BE2C (cell line): ENCODE data around the gene PGGT1B. TPM values are rescaled to one million over a fixed set of nuclear protein-coding genes. Genes with fewer than 3 reads are reported as not detected.

Experiments used
- DNase-seq: peaks from one replicate; pipeline ENCODE4 v3.0.0-alpha.2; 2020
- H3K27me3 ChIP-seq: fragments of 250-450 bp; sonication (Bioruptor Pico); 2 replicates; pipeline ENCODE4 v1.5.1; 2020; ENCODE audit warnings: mild to moderate bottlenecking
- H3K36me3 ChIP-seq: fragments of 250-450 bp; sonication (Bioruptor Pico); 2 replicates; pipeline ENCODE4 v1.5.1; 2020; ENCODE audit warnings: mild to moderate bottlenecking
- H3K4me1 ChIP-seq: fragments of 250-450 bp; sonication (Bioruptor Pico); 2 replicates; pipeline ENCODE4 v1.5.1; 2020
- H3K4me3 ChIP-seq: 2 replicates; pipeline ENCODE4 v1.5.1; 2011; ENCODE audit warnings: low read depth, low read length
- H3K9me3 ChIP-seq: fragments of 250-450 bp; sonication (Bioruptor Pico); 2 replicates; pipeline ENCODE4 v1.5.1; 2020
- polyA plus RNA-seq: library from polyadenylated mRNA; unstranded; fragments of >200 nt; gene quantifications from one replicate; pipeline ENCODE4 v1.2.1, GENCODE V29; 2012; ENCODE audit warnings: low read depth, missing spikeins; ENCODE audit not compliant: insufficient read length, insufficient read depth
- TF ChIP-seq, protein P1 (sequence below): IDR thresholded peaks from 2 replicates; pipeline ENCODE4 v1.5.1; 2012; ENCODE audit warnings: mild to moderate bottlenecking, low read depth, low read length

Gene PGGT1B
- 24.5 TPM for polyA plus RNA-seq

DNA sequence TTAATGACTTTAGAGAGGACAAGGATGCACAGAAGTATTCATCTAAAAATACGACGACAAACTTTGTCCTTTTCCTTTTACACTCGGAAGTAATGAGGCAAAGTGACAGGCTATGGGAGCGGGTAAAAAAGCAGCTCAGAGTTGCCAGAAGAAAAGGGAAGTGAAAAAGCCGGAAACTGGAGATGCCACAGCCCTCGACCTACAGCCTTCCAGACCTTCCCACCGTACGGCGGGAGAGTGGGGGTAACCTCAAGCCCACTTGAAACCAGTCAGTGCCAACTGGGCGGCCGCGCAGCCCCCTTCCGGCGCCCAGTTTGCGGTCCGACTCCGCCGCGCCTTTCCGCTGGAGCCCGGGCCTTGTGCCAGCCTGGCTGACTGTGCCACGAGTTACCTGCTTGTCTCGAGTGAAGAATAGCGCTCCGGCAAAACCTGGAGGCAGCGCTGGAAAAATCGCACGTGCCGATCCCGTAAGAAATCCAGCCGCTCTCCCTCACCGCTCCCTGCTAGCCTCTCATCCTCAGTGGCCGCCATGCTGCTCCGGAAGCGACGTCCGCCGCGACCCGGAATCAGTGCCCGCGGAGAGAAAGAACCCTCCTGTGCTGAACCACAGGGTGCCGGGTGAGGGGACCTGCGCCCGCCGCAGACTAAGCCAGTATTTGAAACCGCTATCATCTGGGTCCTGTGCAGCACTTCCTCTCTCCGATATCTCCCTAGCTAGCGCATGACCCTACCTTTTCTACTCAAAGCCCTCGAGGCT, at the start of gene PGGT1B:
Gene PGGT1B (minus strand): TSS at position 557 of the 757 bp plus-strand sequence. CDS start 26 bp downstream, at position 531.
- H3K36me3 ChIP-seq: no peaks in the 10 kb centered on the region; the same call in none of the 2 replicates
- DNase-seq: peak; percentile 86
- no peaks in the 10 kb centered on the region for H3K9me3 ChIP-seq
- no peaks in the 10 kb centered on the region for H3K4me1 ChIP-seq
- TF ChIP-seq, protein P1, sequence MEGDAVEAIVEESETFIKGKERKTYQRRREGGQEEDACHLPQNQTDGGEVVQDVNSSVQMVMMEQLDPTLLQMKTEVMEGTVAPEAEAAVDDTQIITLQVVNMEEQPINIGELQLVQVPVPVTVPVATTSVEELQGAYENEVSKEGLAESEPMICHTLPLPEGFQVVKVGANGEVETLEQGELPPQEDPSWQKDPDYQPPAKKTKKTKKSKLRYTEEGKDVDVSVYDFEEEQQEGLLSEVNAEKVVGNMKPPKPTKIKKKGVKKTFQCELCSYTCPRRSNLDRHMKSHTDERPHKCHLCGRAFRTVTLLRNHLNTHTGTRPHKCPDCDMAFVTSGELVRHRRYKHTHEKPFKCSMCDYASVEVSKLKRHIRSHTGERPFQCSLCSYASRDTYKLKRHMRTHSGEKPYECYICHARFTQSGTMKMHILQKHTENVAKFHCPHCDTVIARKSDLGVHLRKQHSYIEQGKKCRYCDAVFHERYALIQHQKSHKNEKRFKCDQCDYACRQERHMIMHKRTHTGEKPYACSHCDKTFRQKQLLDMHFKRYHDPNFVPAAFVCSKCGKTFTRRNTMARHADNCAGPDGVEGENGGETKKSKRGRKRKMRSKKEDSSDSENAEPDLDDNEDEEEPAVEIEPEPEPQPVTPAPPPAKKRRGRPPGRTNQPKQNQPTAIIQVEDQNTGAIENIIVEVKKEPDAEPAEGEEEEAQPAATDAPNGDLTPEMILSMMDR: no peak
- peak within 1 kb of the TSS; percentile 96 for H3K4me3 ChIP-seq
- H3K27me3 ChIP-seq: no peaks in the 10 kb centered on the region

DNA sequence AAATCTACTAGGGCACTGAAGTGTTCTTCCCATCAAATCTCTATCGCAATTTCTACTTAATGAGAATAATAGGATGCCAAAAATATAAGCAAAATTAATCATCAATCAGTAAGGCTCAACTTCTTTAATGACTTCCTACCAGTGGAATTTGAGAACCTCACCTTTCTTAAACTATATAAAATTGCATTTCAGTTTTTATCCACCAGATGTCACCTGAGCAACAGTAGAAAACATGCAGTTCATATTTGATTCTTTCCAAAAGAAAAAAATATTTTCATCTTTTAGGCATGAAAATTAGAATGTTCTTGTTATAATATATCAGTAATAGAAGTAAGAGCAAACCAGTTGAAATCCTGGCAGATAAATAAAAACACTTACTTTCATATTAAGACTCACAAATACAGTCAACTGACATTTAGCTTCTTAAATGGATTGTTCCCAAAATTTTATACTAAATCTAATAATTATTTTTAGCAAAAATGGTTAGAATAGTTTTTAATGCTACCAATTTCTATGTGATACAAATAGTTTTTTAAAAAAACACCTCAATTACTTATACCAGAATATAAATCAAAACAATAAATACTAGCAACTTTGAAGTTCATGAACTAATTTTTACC, 47.2 kb upstream of the PGGT1B start:
- Histone ChIP-seq H3K36me3 (no peaks in the 10 kb centered on the region), H3K4me3 (no peak overlapping the region), H3K27me3 (peaks cover 11% of the 10 kb centered on the region; the same call in 1 of the 2 replicates), H3K9me3 (no peaks in the 10 kb centered on the region), H3K4me1 (no peaks in the 10 kb centered on the region)
- TF ChIP-seq, protein P1: peak; percentile 56
- DNase-seq: no peak

DNA sequence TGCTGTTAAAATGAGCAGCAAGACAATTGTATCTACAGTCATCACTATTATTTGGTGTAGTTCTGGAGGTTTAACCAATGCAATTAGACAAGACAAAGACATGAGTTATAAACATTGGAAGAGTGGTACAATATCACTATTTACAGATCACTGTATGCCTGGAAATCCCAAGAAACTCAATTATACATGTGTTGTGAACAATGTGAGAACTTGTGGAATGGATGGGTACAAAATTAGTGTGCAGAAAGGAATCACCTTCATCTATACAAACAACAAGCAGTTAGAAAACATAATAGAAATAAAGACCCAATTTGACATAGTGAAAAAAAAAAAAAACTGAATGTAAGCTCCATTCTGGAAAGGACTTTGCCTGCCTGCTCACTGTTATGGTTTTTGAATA, 46.1 kb upstream of the PGGT1B start:
- Histone ChIP-seq H3K27me3 (peaks cover 11% of the 10 kb centered on the region; the same call in 1 of the 2 replicates), H3K36me3 (no peaks in the 10 kb centered on the region), H3K9me3 (no peaks in the 10 kb centered on the region), H3K4me1 (no peaks in the 10 kb centered on the region), H3K4me3 (no peak overlapping the region)
- TF ChIP-seq, protein P1: no peak
- no peak for DNase-seq

DNA sequence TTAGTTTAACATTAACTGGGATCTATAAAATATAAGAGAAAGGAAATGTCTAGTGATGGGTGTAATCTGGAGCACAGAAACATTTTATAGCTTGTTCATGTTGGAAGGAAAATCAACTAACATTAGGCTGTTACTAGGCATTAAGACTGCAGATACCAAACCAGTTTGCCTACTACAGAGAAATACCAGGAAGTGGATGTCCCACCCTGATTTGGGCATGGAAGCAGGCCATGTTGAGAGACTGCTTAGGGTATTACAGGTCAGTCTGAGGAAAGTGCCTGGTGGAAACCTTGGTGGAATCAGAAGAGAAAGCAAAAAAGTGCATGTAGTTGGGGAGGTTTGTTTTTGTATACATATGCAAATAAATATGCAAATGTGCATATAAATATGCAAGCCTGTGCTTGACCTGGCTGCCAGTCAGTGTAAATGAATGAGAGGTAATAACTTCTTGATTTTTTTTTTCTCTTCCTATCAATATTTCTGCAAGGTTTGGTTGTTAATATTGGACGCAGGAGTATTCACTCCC, 43.4 kb upstream of the PGGT1B start:
- Histone ChIP-seq H3K4me1 (no peaks in the 10 kb centered on the region), H3K27me3 (peaks cover 20% of the 10 kb centered on the region; the same call in 1 of the 2 replicates), H3K36me3 (no peaks in the 10 kb centered on the region), H3K9me3 (no peaks in the 10 kb centered on the region), H3K4me3 (no peak overlapping the region)
- TF ChIP-seq, protein P1: no peak
- no peak for DNase-seq

DNA sequence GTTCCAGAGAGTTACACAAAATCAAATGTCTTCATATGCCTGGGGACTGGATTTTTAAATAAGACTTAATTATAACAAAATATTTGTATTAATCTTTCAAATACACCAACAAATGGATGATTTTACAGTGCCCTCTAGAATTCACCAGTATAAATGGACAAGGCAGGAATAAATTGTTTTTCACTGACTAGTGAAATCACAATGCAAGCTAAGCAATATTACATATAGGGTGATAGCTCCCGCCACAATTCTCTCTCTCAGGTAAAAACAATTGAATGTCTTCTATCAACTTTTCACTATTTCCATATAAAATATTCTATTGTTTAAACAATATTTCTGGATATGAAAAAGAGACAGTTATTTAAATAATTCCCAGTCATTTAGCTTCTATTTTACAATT, 41.8 kb upstream of the PGGT1B start:
- Histone ChIP-seq H3K4me1 (no peaks in the 10 kb centered on the region), H3K27me3 (peaks cover 23% of the 10 kb centered on the region), H3K9me3 (no peaks in the 10 kb centered on the region), H3K36me3 (no peaks in the 10 kb centered on the region), H3K4me3 (no peak overlapping the region)
- TF ChIP-seq, protein P1: no peak
- DNase-seq: no peak
